T1000 (cell line): ENCODE results near the gene URAD.
"Not testable (repeated sequence)": the region's sequence is repeated elsewhere in the genome, so short reads cannot be mapped to it uniquely, and the experiment has no call there.

ENCODE experiments used
- DNase-seq: peaks from one replicate; lab custom pipeline; 2025; ENCODE audit warnings: mixed read lengths; lab: John Stamatoyannopoulos, UW

URAD gene

DNA sequence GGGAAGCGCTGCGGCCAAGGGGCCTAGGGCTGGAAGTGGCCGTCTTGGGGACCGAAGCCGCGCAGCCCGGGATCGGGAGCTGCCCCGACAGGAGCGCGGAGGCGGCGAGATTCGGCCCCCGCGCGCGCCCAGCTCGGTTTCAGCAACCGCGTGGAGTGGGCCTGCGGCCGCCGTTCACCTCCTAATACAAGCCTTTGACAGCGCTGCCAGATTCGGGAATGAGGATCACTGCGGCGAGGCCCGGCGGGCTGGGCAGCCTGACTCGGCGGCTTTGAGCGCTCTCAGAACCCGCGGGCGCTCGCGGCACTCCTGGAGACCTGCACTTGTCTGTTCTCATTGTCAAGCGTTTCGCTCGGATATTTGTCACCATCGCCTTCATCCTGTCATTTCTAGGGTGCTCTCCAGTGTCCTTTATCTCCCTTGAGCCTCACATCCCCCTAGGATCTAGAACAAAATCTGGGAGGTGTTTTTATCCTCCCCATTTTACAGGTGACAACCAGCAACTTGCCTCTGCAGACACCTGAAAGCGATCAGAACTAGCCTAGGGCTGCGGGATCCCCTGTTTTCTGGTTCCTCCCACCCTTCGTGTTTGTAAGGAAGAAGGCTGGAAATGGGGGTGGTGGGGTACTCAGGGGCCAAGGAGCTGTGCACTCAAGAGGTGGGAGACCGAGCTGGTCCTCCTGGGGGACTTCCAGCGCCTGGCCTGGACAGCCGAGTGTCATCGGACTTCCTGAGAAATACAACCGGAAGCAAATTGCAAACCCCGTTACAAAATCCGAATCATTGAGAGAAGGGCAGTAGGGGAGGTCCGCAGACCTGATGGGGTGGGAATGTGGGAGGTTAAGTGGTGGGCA lies 17.9 kb downstream of the URAD start:
- no peak for DNase-seq

GRCh38 chr13:27969866-27970229 lies 18.6 kb downstream of the URAD start:
- DNase-seq, result no peak

DNA sequence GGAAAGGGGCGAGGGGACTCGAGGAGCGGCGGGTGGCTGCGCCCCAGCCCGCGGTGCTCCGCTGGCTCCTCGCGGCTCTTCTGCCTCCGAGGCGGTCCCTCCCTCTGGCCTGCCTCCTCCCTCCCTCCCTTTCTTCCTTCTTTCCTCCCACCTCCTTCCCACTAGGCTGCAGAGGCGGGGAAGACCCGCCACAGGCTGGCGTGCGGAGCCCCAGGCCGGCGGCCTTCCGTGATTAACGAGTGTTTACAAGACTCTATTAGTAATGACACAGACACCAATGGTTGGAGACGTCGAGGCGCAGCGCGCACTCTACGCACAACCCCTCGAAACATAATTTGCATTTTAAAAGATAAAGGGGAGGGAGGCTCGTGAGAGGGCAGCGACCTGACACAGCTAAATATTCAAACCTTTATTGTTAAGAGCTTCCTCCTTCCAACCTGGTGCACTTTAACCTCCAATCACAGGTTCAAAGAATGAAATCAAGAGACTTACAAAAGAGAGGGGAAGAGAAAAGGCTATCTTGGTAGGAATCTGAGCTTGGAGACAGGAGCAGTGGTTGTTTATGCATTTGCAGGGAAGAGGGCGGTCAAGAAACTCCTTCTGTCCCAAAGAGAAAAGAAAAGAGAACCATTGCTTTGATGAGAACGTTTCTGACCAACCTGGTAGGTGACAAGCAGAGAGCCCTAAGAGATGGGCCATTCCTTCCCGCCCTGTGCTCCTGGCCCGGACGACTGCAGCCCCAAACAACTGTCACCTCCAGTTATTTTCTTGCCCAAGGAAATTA lies 19.2 kb downstream of the URAD start, which contains the start of gene CDX2:
Gene CDX2 (minus strand): TSS at position 234 of the 784 bp plus-strand sequence. CDS start 309 bp downstream, outside the sequence.
- no peak for DNase-seq

GRCh38 chr13:27968316-27969081 lies 20.0 kb downstream of the URAD start:
- DNase-seq, result no peak

- no peak for DNase-seq
Observed at GRCh38 chr13:27967736-27968315, 20.7 kb downstream of the URAD start.

GRCh38 chr13:27967203-27967735 lies 21.2 kb downstream of the URAD start:
- no peak for DNase-seq

- no peak for DNase-seq
Observed at GRCh38 chr13:27966641-27967202, 21.8 kb downstream of the URAD start.

DNA sequence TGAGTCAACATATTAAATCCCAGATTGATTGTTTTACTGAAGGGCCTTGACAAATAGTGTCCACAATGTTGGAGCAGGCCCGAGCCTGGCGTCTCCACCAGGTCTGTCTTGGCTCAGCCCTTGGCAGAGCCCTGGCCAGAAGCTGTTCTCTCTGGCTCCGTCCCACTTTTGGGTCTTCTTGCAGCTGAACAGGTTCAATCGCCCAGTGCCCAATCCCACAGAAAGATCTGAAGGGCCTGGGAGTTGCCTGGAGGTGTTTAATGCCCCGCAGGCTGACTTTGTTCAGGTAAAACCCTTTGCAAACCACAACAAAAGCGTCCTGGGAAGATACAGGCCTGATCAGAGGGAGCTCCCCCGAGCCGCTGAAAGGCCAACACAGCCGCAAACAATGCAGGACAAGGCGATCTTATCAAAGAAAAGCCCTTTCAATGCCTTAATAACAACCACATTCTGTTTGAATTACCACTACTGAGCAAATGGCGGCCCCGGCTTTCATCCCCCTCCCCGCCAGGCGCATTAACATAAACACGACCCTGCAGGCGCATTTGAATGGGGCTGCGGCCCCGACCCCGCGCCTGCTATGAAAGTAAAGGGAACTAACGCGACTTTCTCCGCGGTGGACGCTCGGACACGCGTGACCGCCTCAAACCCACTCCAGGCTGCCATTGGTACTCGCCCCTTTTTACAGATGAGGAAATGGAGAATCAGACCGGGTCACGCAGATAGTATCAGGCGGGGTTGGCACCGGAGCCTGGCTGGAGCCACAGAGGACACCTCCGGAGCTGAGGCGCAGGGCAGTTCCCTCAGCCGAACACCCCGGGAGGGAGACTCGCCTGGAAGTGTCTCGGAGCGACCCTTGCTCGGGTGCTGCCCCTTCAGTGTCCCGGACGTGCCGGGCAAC lies 22.5 kb downstream of the URAD start:
- DNase-seq, result no peak

- no peak for DNase-seq
Observed at GRCh38 chr13:27965343-27965739, 23.2 kb downstream of the URAD start.

DNA sequence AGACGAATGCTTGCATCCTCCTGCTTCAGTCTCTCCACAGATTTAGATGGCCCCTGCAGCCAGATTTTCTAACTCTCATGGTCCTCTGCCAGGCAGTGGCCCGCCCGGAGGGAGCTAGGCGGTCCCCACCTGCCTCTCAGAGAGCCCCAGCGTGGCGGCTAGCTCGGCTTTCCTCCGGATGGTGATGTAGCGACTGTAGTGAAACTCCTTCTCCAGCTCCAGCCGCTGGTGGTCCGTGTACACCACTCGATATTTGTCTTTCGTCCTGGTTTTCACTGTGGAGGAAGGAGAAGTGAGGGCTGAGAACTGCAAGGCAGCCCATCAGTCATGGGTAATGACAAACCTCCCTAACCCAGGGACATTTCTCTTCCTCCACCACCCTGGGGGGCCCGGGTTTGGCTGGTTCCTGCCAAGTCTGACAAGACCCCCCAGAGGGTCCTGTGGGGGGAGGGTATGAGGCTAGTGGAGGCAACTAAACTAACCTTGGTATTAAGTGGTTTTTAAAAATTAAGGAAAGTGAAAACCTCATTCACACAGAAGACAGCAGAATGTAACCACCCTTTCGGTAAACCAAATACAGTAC lies 23.7 kb downstream of the URAD start:
- no peak for DNase-seq

GRCh38 chr13:27964206-27964605 lies 24.3 kb downstream of the URAD start:
- not testable (repeated sequence) for DNase-seq

- no peak for DNase-seq
Observed at GRCh38 chr13:27963491-27963890, 25.0 kb downstream of the URAD start.

- no peak for DNase-seq
Observed at GRCh38 chr13:27962982-27963381, 25.5 kb downstream of the URAD start.

DNA sequence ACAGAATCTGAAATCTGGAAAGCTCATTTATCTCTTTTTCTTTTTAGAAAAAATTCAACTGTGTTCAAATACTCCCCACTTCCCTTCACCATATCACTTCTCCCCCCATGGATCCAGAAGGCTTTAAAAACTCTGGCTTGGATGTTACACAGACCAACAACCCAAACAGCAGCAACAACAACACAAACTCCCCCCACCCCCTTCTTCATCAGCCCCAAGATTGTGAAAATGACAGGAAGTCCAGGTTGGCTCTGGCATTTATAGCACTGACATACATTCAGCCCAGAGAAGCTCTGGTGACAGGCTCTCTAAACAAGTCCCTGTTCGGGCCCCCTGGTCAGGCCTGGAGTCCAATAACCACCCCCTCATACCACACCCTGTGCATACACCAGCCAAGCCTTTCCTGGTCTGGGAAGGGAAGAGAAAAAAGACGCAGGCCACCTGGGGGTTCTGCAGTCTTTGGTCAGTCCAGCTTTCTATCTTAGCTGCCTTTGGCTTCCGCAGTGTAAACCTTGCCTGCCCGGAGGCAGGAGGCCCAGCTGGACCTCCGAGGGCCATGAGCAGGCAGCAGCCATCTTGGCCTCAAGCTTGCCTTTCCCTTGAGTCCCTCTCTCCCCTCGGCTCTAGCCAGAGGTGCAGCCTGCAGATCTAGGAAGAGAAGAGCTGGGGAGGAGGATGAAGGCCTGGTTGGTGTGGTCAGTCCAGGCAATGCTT lies 26.2 kb downstream of the URAD start:
- DNase-seq, result no peak

- DNase-seq, result no peak
Observed at GRCh38 chr13:27961227-27962085, 27.0 kb downstream of the URAD start.

DNA sequence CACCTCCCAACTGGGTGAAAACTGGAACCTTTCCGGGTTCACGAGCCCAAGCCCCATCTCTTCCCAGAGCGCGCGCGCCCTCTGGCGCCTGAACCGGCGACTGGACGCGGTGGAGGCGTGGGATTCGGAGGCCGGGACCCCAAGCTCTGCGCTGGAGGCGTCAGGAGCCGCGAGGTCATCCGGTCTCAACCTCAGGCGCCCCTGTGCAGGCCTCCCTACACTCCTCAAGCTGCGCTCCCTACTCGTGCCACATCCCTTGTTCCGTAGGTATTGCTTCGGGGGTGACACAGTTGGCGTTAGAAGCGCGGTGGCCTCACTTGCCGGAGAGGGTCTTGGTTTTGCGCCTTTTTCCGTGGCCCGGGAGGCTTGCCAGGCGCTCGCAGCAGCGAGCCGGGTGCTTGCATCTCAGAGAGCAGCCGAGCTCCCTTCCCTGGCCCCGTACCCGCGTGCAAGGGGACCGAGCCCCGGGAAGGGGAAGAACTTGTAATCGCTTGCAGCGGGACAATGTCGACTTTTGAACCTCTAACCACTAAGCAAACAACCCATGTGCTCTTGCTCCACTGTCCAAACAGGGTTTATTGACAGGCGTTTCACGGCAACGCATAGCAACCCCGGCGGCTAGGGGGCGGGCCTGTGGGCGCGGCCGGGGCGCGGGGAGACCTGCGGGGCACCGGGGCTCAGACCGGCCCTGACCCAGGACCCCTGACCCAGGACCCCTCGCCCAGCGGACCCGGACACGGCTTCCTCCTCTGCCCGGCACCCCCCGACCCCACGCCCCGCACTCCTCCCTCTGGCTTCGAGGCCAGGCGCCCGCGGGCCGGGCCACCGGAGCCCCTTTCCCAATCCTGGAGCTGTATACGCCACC lies 27.9 kb downstream of the URAD start:
- DNase-seq, result no peak

DNA sequence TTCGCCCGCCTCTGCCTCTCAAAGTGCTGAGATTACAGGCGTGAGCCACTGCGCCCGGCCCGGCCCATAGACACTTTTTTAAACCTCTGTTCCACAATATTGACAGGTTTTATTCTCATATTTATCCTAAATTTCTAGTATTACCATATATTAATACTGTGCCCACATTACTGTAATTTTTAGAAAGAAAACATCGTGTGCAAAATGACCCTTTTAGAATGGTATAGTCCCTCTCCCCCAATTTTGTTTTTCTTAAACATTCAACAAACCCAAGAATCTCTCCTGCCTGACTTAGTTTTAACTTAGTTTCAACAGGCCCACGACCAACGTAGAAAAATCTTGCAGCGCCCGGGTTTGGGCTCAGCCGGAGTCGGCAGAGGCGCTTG lies 28.5 kb downstream of the URAD start:
- DNase-seq, result no peak
